Heart left ventricle (tissue), 16 donors: ENCODE measurements around the gene SLC19A2. TPM values are rescaled to one million over a fixed set of nuclear protein-coding genes. Genes with fewer than 3 reads are reported as not detected.

Source experiments
- ATAC-seq, 4 donors: fragments of 200-7000 bp; cut with Tn5 transposase; one replicate each; pipeline ENCODE4 v1.9.1; 2020 to 2022; ENCODE audit warnings: moderate library complexity in 4 of 4, mild to moderate bottlenecking in 3 of 4, moderate number of reproducible peaks in 1 of 4
- DNase-seq, 5 donors: peaks; one replicate each; pipeline ENCODE4 v3.0.0-alpha.2; 2020
- H3K27ac ChIP-seq, 12 donors: fragments of 200-600 bp; sonication (generic) in 4 of 12; one replicate each; pipeline versions ENCODE4 v1.5.0 to v1.8.0; 2016 to 2022; ENCODE audit warnings: mild to moderate bottlenecking in 2 of 12
- H3K27me3 ChIP-seq, 9 donors: fragments of 200-600 bp; sonication (generic) in 2 of 9; one replicate each; pipeline versions ENCODE4 v1.5.1 to v1.8.0; 2016 to 2022; ENCODE audit warnings: mild to moderate bottlenecking in 3 of 9
- H3K36me3 ChIP-seq, 9 donors: fragments of 200-600 bp; sonication (generic) in 2 of 9; one replicate each; pipeline versions ENCODE4 v1.5.0 to v1.8.0; 2018 to 2022; ENCODE audit warnings: mild to moderate bottlenecking in 2 of 9
- H3K4me1 ChIP-seq, 12 donors: fragments of 200-600 bp; sonication (generic) in 4 of 12; one replicate each; pipeline versions ENCODE4 v1.5.0 to v1.8.0; 2016 to 2022; ENCODE audit warnings: mild to moderate bottlenecking in 3 of 12
- H3K4me3 ChIP-seq, 12 donors: fragments of 200-600 bp; sonication (generic) in 4 of 12; one replicate each; pipeline versions ENCODE4 v1.5.0 to v1.8.0; 2017 to 2022; ENCODE audit warnings: mild to moderate bottlenecking in 9 of 12, moderate library complexity in 4 of 12
- H3K9me3 ChIP-seq, 12 donors: fragments of 200-600 bp; sonication (generic) in 4 of 12; one replicate each; pipeline versions ENCODE4 v1.5.0 to v1.8.0; 2016 to 2022; ENCODE audit warnings: mild to moderate bottlenecking in 1 of 12
- POLR2A ChIP-seq, 2 donors: fragments of 450-650 bp; IDR thresholded peaks; one replicate each; pipeline ENCODE4 v1.6.1; 2017; ENCODE audit warnings: antibody characterized with exemption in 2 of 2, mild to moderate bottlenecking in 2 of 2, moderate library complexity in 2 of 2
- WGBS, 4 donors: extraction: QIAGEN DNeasy Blood & Tissue Kit in 2 of 4; methylation state at CpG; one replicate each; pipeline versions ENCODE4 v1.1.5 to v1.1.7; 2013 to 2018; 5-methylcytosine and 5-hydroxymethylcytosine counted together
- intact Hi-C, 10 donors: fragments of 100-400 bp; cut with DNase I; formaldehyde crosslinking; loops; one replicate each; pipeline versions ENCODE4 v1.11.1 to v1.14.2; 2022
- polyA plus RNA-seq, 2 donors: library from polyadenylated mRNA; stranded (reverse); fragments of 200-250 nt; gene quantifications; one replicate each; pipeline ENCODE4 v1.2.3, GENCODE V29; 2013
- total RNA-seq, 9 donors: library from RNA; depleted of rRNA in 2 of 9; stranded (reverse); fragments of >200 nt in 2 of 9; fragmentation: NEBNext Ultra II Directional in 3 of 9; extraction: Animal tissue kit (Norgen Biotek cat#: 25700) in 3 of 9; gene quantifications; one replicate each; pipeline versions ENCODE4 v1.1.0 to v1.2.4, GENCODE V29; 2016 to 2023
- TF ChIP-seq, protein P1 (sequence below), 12 donors: fragments of 200-600 bp; sonication (generic) in 4 of 12; IDR thresholded peaks; one replicate each; pipeline versions ENCODE4 v1.5.0 to v1.8.0; 2018 to 2022; ENCODE audit warnings: antibody characterized with exemption in 12 of 12, mild to moderate bottlenecking in 5 of 12
- donor health status: ischemic (EF 13 %, LVEDD 7.1; RV severe dilation, severe dysfunction).
- donor health status: healthy with polysubstance abuse.
- donor health status: DM: no; HTN: yes; CAD: no.
- donor health status: DM: no; HTN: no; CAD: no.
- donor health status: ischemic (EF 25% LVEDD 6.9; RV normal size, moderate dysfunction).
- donor health status: ischemic (EF 25% LVEDD 5.7; RV mildly dilated, moderate dysfunction).
- donor health status: healthy.
- donor health status: DM: yes; HTN: yes; CAD: no.
- donor health status: ischemic (EF 35%, LVEDD 5.7; RV mildly dilated, moderate dysfunction).
- donor health status: nonischemic (EF 11% LVEDD 7.7; RV severe dilation, severe dysfunction).
- donor health status: DM: yes; HTN: yes; CAD: no.
- donor health status: PGD.
- donor health status: ischemic (EF 29% LVEDD 5.4; RV normal size, mild dysfunction).
- donor health status: nonischemic (EF 23%, LVEDD 6.1; RV moderate dilation, normal function).

Gene SLC19A2
- total and polyA plus RNA-seq, 11 donors: 8.2 to 67.2 (median 14.3) TPM

GRCh38 chr1:169530448-169530847 lies 44.7 kb upstream of the SLC19A2 start:
- no peaks in the 10 kb centered on the region for H3K27me3 ChIP-seq

GRCh38 chr1:169529068-169529642 lies 43.4 kb upstream of the SLC19A2 start:
- H3K4me3 ChIP-seq: no peak overlapping the region
- intact Hi-C loops: loop anchor here in 1 of 10 donors (10.0 kb wide), 1 partner anchor 134 kb away; no protein-coding TSS in a partner anchor
- no peak for ATAC-seq

More at GRCh38 chr1:169530448-169530847, 44.7 kb upstream of the SLC19A2 start:
- ATAC-seq (no peak), DNase-seq (no peak)
- TF ChIP-seq, protein P1, sequence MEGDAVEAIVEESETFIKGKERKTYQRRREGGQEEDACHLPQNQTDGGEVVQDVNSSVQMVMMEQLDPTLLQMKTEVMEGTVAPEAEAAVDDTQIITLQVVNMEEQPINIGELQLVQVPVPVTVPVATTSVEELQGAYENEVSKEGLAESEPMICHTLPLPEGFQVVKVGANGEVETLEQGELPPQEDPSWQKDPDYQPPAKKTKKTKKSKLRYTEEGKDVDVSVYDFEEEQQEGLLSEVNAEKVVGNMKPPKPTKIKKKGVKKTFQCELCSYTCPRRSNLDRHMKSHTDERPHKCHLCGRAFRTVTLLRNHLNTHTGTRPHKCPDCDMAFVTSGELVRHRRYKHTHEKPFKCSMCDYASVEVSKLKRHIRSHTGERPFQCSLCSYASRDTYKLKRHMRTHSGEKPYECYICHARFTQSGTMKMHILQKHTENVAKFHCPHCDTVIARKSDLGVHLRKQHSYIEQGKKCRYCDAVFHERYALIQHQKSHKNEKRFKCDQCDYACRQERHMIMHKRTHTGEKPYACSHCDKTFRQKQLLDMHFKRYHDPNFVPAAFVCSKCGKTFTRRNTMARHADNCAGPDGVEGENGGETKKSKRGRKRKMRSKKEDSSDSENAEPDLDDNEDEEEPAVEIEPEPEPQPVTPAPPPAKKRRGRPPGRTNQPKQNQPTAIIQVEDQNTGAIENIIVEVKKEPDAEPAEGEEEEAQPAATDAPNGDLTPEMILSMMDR (IDR thresholded peaks at IDR 0.05): no peak
- no peak for TF ChIP-seq POLR2A (IDR thresholded peaks at IDR 0.05)
- WGBS, 4 donors: 66 to 94% (median 84%) methylated on average over 3 of the region's 3 CpGs
- Histone ChIP-seq H3K4me1 (peaks cover 0 to 9% (median 0%) of the 10 kb centered on the region in 12 donors), H3K4me3 (no peak overlapping the region), H3K36me3 (peaks cover 0 to under 1% (median 0%) of the 10 kb centered on the region in 9 donors), H3K27ac (no peak overlapping the region), H3K9me3 (peaks cover 0 to 3% (median 0%) of the 10 kb centered on the region in 12 donors)
- intact Hi-C loops: loop anchor here in 1 of 10 donors (5.0 kb wide), 1 partner anchor 58 kb away; no protein-coding TSS in a partner anchor

DNA sequence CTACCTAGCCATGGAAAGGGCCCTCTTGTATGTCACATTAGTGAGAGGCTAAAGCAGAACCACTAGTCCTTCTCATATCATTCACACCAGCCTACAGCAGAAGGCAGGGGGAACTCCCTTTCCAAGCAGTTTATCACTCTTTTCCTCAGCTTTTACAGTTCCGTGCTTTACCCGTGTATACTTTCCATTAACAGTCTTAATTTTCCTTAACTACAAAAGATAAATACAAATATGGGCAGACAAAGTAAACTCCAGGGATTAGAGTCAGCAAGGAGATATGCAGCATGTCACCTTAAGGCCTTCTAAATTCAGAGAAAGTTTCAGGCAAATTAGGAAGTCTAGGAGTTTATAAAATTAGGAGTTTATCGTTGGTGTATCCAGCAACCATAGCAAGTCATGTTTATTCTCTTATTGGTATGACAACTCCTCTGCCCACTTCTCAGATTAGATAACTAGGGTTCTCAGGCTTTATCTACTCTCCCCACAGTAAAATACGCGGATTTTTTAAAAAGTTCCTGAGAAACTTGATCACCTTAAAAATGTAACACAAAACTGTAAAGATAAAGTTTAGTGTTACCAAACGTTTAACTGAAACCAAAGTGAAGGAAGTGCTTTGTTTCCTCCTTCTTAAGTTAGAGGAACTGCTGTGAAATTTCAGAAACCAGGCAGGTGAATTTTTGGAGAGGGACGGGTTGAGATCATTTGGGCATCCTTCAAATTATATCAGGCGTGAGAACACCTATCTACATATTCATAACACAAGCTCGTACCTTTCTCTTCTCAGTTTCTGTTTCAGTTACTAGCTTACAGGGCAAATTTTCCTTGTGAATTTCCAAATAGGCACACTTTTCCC lies 42.7 kb upstream of the SLC19A2 start:
- intact Hi-C loops: loop anchor here in 1 of 10 donors (10.0 kb wide), 1 partner anchor 134 kb away; no protein-coding TSS in a partner anchor
- no peak for ATAC-seq
- H3K27ac ChIP-seq: no peak overlapping the region

More at GRCh38 chr1:169529068-169529642, 43.4 kb upstream of the SLC19A2 start:
- TF ChIP-seq, protein P1 (IDR thresholded peaks at IDR 0.05): no peak
- no peak for TF ChIP-seq POLR2A (IDR thresholded peaks at IDR 0.05)
- Histone ChIP-seq H3K4me1 (peaks cover 0 to 9% (median 0%) of the 10 kb centered on the region in 12 donors), H3K27me3 (no peaks in the 10 kb centered on the region), H3K36me3 (peaks cover 0 to 4% (median 0%) of the 10 kb centered on the region in 9 donors), H3K27ac (no peak overlapping the region), H3K9me3 (peaks cover 0 to 3% (median 0%) of the 10 kb centered on the region in 12 donors)
- 30 to 48% (median 44%) methylated on average over 3 of the region's 3 CpGs for WGBS, 4 donors
- DNase-seq: no peak

More for the DNA sequence above, 42.7 kb upstream of the SLC19A2 start:
- no peak for TF ChIP-seq POLR2A (IDR thresholded peaks at IDR 0.05)
- TF ChIP-seq, protein P1 (IDR thresholded peaks at IDR 0.05): no peak
- H3K4me1 ChIP-seq: peaks cover 0 to 9% (median 0%) of the 10 kb centered on the region in 12 donors
- H3K27me3 ChIP-seq: no peaks in the 10 kb centered on the region
- H3K36me3 ChIP-seq: peaks cover 0 to 4% (median 0%) of the 10 kb centered on the region in 9 donors
- H3K4me3 ChIP-seq: no peak overlapping the region
- DNase-seq: no peak
- WGBS, 4 donors: 59 to 68% (median 64%) methylated on average over 9 of the region's 9 CpGs
- peaks cover 0 to 3% (median 0%) of the 10 kb centered on the region in 12 donors for H3K9me3 ChIP-seq
